GM23338 (cell line): Measurements from ENCODE around the gene KIAA1671.

Experiments
- CREB1 ChIP-seq: fragments of 250-450 bp; sonication (Bioruptor Pico); IDR thresholded peaks from 2 replicates; pipeline ENCODE4 v1.5.0; 2020; ENCODE audit warnings: low read depth, mild to moderate bottlenecking, moderate library complexity
- CTCF ChIP-seq, 2 experiments: fragments of 200-600 bp in 1 of 2; sonication (generic) in 1 of 2; conservative IDR thresholded peaks; 2 replicates each; pipeline versions ENCODE4 v1.5.1 to v1.6.1; 2016 to 2017; ENCODE audit warnings: antibody characterized with exemption in 2 of 2, low read depth in 2 of 2, mild to moderate bottlenecking in 2 of 2, moderate library complexity in 1 of 2
- ETS1 ChIP-seq: IDR thresholded peaks from 2 replicates; pipeline ENCODE4 v1.6.1; 2016; ENCODE audit warnings: antibody characterized with exemption
- EZH2 ChIP-seq: fragments of 200-600 bp; sonication (generic); IDR thresholded peaks from one replicate; pipeline ENCODE4 v1.8.0; 2017; ENCODE audit warnings: antibody characterized with exemption, mild to moderate bottlenecking, low read depth; ENCODE audit not compliant: unreplicated experiment
- EZH2phosphoT487 ChIP-seq: fragments of 200-600 bp; sonication (generic); IDR thresholded peaks from one replicate; pipeline ENCODE4 v1.8.1; 2018; ENCODE audit warnings: antibody characterized with exemption; ENCODE audit not compliant: unreplicated experiment
- POLR2AphosphoS5 ChIP-seq: IDR thresholded peaks from 2 replicates; pipeline ENCODE4 v1.6.1; 2016; ENCODE audit warnings: antibody characterized with exemption, low read depth
- TF ChIP-seq, protein P1 (sequence below): IDR thresholded peaks from one replicate; pipeline ENCODE4 v1.6.1; 2018; ENCODE audit warnings: antibody characterized with exemption; ENCODE audit not compliant: unreplicated experiment

DNA sequence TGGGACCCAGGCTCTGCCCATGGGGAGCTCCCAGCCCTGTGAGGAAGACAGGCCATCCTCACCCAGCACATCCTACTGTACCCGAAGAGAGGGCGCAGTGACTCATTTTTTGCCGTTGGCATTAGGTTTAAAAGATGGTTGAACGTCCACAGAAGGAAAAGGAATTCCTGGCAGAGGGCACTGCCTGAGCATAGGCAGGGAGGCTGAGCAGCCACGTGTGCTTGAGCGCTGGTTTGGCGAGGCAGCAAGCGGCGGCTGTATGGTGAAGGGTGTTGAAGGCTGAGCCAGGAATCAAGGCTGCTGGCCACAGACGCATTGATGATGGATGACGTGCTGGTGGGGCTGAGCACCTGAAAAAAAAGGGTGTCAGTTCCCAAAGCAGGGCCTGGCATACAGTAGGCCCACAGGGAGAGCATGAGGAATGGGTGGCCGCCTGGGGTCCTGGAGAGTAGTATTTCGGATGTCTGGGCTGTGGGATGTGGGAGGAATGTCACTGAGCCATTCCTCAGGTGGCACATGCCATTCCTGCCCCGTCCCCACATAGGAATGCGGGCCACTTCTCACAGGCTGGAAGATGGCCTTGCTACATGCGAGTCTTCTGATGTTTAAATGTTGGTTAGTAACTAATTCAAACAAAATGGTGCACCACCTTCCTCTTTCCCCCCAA is 112.5 kb downstream of the KIAA1671 start:
- TF ChIP-seq POLR2AphosphoS5 (no peak), ETS1 (no peak), CREB1 (CRISPR knock-in tag) (no peak), CTCF (conservative IDR thresholded peaks at IDR 0.05; ENCODE audit: low read depth in 2 of 2) (no peak), EZH2 (no peak), EZH2phosphoT487 (no peak)
- TF ChIP-seq, protein P1, sequence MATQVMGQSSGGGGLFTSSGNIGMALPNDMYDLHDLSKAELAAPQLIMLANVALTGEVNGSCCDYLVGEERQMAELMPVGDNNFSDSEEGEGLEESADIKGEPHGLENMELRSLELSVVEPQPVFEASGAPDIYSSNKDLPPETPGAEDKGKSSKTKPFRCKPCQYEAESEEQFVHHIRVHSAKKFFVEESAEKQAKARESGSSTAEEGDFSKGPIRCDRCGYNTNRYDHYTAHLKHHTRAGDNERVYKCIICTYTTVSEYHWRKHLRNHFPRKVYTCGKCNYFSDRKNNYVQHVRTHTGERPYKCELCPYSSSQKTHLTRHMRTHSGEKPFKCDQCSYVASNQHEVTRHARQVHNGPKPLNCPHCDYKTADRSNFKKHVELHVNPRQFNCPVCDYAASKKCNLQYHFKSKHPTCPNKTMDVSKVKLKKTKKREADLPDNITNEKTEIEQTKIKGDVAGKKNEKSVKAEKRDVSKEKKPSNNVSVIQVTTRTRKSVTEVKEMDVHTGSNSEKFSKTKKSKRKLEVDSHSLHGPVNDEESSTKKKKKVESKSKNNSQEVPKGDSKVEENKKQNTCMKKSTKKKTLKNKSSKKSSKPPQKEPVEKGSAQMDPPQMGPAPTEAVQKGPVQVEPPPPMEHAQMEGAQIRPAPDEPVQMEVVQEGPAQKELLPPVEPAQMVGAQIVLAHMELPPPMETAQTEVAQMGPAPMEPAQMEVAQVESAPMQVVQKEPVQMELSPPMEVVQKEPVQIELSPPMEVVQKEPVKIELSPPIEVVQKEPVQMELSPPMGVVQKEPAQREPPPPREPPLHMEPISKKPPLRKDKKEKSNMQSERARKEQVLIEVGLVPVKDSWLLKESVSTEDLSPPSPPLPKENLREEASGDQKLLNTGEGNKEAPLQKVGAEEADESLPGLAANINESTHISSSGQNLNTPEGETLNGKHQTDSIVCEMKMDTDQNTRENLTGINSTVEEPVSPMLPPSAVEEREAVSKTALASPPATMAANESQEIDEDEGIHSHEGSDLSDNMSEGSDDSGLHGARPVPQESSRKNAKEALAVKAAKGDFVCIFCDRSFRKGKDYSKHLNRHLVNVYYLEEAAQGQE, result no peak
